AML-193 (cell line): ENCODE measurements around the gene UBQLN4.
"Not testable (repeated sequence)": the region's sequence is repeated elsewhere in the genome, so short reads cannot be mapped to it uniquely, and the experiment has no call there.

ENCODE experiments used
- DNase-seq, 2 experiments: peaks; one replicate each; lab custom pipeline; 2025; lab: John Stamatoyannopoulos, UW

The UBQLN4 gene

GRCh38 chr1:156081180-156081916, 27.8 kb upstream of the UBQLN4 start:
- DNase-seq, result no peak

- DNase-seq, result no peak
Observed at GRCh38 chr1:156080863-156081179, 27.2 kb upstream of the UBQLN4 start.

DNA sequence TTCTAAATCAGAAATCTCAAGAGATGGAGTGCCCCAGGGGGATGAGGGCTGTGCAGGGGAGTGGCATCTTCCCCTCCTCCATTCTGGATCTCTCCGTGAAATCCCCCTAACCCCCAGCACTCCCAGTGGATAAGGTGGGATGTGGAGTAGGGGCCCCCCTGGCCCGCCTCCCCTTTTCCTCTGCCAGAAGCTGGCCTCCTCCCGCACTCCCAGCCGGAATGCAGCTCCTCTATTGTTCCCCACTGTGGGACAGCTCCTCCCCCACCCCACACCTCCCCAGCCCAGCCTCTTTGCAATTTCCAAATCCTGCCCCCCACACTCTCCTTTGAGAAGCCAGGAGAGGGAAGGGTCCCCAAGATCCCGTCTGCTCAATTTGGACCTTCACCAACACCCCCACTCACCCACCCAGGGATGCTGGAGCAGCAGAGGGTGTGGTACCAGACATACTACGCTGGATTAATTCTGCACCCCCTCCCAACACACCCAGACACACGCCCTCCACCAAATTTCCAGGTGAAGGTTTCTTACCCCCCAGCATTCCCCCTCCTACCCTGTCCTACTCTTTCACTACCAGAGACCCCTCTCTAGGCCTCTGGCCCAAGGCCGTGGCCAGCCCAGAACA, 26.8 kb upstream of the UBQLN4 start:
- no peak for DNase-seq

GRCh38 chr1:156079762-156080161, 26.2 kb upstream of the UBQLN4 start:
- DNase-seq, result no peak

GRCh38 chr1:156078728-156079127, 25.1 kb upstream of the UBQLN4 start:
- no peak for DNase-seq

GRCh38 chr1:156077430-156077760, 23.8 kb upstream of the UBQLN4 start:
- no peak for DNase-seq

DNA sequence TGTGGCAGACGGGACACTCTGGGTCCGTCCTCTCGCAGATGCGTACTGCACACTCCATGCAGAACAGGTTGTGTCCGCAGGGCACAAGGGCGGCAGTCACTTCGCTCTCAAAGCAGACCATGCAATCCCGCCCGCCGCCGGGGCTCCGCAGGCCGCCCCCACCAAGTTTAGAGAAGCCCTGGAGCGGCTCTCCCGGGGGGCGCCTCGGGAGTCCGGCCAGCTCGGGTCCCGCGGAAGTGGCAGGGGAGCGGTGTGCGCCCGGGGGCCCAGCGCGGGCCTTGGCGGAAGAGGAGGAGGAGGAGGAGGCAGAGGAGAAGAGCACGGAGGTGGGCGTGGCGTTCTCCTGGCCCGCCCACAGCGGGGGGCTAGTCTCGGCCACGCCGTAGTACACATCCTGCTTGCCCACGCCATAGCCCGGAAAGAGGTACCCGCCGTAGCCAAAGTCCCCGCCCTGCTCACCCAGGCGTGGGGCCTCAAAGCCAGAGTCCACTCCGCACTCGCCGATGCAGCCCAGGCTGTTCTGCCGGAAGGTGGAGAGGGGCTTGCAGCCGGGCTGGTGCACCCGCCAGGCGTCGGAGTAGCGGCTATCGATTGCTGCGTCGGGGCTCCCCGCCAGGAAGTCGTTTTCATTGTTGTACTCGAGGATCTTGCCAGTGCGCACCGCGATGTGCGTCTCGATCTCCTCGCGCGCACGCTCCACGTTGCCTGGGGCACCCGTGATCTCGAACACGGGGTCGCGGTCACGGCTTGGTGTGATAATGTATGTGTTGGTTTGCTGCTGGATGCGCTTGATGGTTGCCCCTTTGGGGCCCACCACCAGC, 23.2 kb upstream of the UBQLN4 start:
- no peak for DNase-seq

DNA sequence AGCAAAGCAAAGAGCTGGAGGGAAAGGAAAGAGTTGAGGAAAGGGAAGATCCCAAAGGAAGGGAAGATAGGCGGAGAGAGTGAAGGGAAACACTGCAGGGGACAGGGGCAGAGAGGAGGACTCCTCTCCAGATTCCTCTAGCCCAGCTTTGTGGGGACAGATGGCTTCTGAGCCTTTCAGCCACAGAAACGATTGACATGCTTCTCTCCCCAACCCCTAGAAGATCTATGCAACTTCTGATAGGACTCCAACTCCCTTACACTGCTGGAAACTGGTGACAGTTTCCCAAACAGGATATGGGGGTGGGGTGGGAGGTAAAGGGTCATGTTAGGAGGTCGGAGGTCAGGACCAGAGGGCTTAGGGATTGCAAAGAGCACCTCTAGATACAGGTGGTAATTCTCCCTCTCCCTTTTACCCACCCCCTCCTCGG, 22.2 kb upstream of the UBQLN4 start:
- no peak for DNase-seq

DNA sequence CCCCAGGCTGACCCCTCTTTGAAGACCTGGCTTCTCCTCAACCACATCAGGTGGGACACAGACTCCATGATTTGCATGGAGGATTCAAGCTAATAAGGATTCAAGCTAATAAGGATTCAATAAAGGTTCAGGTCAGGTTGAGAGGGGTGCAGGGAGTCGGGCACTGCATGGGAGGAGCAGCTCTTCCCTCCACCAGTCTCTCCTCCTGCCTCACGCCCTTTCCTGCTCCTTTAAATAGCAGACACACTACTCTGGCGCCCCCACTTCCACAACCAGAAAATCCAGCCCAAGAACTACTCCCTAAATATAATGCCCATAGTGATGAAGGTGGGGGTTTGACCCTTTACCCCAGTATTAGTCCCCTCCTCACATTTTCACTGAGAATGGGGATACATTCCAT, 21.6 kb upstream of the UBQLN4 start:
- no peak for DNase-seq

- no peak for DNase-seq
Observed at GRCh38 chr1:156074661-156075060, 21.1 kb upstream of the UBQLN4 start.

DNA sequence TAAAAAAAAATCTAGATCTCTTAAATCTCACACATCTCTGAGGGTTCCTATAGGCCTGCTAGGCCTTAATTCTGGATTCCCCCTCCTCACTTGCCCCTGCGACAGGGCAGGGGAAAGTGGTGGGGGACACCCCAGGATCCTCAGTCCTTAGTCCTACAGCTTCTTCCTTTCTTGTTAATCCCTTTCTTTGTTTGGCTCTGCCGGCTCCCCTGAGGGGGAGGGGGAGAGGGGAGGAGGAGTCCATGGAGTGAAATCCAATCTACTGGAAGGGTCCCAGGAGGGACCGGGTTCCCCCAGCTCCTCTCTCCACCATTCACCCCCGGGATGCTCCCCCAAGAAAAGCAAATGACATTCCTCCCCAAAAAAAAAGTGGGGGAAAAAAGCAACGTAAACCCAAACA, 20.1 kb upstream of the UBQLN4 start:
- DNase-seq, result no peak

DNA sequence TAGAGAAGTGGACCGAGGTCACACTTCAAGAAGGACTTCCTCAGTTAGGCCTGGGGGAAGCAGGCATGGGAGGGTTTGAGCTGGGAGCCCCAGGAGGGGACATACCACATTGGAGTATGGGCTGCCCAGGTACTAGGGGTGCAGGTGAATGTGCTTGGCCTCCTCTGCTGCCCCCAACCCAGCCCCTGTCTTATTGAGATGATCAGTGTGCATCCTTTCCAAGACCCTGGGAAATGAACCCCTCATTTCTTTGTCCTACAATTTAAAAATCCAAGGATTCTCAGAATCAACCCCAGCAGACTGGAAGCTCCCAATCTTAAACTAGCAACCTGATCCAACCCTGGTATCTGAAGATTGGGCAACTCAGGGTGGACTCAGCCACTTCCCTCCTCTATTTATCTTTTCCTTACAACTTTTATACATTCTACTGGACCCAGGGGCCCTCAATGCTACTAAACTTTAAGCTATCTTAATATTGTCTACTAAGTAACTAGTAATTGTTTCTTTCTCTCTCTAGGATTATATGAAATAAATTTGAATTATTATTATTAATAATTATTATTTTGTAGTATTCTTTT, 19.6 kb upstream of the UBQLN4 start:
- no peak for DNase-seq

DNA sequence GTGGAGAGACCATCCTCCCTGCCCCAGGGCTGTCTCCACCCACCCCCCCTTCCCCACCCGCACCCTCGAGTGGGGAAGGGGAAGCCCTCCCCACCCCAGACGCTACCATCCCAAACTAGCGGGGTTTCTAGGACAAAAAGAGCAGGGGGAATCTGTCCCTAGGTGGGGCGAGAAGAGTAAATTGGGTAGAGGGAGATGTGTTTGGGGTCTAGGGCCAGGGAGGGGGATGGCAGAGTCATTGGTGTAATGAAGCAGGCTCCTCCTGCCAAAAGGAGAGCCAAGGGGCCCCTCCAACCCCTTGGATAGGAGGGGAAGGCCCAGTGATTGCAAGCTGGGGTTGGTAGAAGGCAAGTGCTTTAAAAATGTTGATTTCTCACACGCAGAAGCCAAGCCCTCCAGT, 18.7 kb upstream of the UBQLN4 start:
- no peak for DNase-seq

- not testable (repeated sequence) for DNase-seq
Observed at GRCh38 chr1:156071332-156071816, 17.8 kb upstream of the UBQLN4 start.

GRCh38 chr1:156070548-156070947, 16.9 kb upstream of the UBQLN4 start:
- DNase-seq, result no peak

- no peak for DNase-seq
Observed at GRCh38 chr1:156069490-156070455, 16.2 kb upstream of the UBQLN4 start.

DNA sequence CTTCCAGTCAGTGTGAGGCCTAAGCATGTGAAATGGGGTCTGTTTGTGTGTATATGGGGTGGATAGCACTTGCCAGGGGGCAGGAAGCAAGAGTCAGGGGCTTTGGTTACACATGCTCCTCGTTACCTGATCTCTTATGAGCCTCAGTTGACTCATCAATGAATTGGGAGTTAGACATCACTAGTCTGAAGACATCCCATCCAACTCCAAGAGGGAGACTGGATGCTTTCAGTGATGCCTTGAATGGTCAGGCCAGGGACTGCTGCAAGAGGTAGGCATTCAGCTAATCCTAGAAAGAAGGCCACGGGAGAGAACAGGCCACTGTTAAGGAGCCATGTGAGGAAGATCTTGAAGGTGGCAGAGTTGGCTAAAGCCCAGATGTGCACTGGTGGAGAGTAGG, 13.7 kb upstream of the UBQLN4 start:
- no peak for DNase-seq

DNA sequence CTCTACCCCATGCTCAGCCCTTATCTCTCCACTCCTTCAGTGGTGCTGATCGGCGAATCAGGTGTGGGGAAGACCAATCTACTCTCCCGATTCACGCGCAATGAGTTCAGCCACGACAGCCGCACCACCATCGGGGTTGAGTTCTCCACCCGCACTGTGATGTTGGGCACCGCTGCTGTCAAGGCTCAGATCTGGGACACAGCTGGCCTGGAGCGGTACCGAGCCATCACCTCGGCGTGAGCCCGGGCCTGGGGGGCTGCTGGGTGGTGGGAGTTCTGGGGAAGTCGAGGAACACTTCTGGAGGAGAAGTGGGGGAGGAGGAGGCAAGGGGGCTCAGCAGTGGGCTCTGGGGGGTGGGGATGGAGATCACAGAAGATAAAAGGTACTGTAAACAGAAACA, 12.3 kb upstream of the UBQLN4 start:
- no peak for DNase-seq

DNA sequence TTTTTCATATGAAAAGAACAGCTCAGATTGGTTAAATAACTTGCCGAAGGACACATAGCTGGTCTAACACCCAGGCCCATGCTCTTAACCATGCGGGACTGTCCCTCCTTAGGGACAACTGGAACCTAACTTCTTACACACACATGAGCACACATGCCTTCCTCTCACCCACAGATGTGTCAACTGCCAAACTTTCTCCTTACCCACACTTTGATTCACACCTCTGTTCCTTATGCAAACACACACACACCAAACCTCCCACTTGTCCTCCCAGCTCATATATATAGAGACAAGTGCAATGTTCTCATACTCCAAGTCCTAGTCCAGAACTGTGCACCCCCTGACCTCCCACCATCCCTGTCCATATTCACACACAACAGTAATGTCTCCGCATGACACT, 11.6 kb upstream of the UBQLN4 start:
- no peak for DNase-seq

DNA sequence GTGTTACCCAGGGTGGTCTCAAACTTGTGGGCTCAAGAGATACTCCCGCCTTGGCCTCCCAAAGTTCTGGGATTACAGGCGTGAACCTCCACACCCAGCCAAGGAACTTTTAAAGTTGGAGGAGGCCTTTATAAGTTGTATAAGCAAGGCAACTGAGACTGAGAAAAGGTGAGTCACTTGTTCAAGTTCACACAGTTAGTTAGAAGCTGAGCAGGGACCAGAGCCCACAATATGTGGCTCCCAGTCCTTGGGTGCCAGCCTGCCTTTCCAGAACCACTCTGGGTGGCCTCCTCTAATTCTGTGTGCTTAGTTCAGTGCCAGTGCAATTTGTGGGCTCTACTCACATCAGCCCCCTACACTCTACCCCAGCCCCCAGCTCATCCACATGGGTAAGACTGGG, 11.0 kb upstream of the UBQLN4 start:
- no peak for DNase-seq

- no peak for DNase-seq
Observed at GRCh38 chr1:156063997-156064285, 10.3 kb upstream of the UBQLN4 start.

DNA sequence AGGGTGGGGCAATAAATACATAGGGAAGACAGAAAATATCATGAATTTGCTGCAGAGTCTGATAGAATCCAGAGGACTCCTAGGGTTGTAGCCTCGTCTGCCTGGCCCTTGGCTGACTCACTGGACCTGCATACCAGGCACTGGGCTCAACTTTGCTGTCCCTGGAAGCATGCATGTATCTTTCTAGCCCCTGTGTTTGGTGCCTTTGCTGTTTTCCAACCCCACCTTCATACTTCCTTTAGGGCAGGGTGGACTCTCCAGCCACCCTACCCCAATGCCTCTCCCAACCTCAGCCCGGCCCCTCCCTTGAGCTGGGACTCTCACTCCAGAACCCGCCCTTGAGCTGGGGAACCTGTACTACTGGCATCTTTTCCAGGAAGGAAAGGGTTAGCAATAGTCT, 8.6 kb upstream of the UBQLN4 start:
- no peak for DNase-seq
